Measurements from ENCODE around the gene SEC23IP. TPM values are rescaled to one million over a fixed set of nuclear protein-coding genes. Genes with fewer than 3 reads are reported as not detected.
A peak's percentile ranks its signal among the peaks of the same experiment; 100 is the strongest.
"Not testable (repeated sequence)": the region's sequence is repeated elsewhere in the genome, so short reads cannot be mapped to it uniquely, and the experiment has no call there.

SEC23IP gene
- total RNA-seq, result 22.4 TPM

DNA sequence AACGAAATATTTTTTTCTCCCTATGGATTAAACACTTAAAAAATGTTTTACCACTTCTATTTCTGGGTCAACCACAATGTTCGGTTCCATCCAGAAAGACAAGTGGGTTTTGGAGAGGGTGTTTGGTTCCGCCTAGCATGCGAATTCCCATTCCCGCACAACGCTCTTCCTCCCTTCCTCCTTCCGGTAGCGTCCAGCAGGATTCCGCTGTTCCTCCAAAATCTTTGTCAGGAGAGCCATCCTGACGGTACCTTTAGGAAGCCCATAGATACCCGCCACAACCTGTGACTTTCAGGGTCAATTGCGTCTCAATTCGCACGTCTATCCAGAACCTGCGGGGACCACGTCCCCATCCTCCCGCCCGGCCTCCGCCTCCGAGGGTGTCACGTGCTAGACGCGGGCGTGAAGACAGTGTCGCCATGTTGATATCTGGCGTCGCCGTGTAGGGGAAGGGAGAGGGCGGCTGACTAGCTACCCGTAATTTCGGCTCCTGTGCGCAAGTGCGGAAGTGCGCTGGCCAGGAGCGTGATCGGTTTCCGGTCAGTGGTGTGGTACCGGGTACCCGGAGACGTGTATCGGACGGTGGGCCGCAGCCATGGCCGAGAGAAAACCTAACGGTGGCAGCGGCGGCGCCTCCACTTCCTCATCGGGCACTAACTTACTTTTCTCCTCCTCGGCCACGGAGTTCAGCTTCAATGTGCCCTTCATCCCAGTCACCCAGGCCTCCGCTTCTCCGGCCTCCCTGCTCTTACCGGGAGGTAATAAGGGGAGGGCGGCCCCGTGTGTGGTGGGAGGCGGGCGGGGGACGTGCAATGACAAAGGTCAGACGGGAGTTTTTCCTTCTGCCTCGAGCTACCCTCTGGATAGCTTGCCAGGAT, at the start of gene SEC23IP:
SEC23IP (plus strand) TSS at position 543 of the 878 bp plus-strand sequence; CDS start at position 596, 53 bp downstream.
- peak; percentile 70 to 92 (median 91) for DNase-seq (ENCODE audit: low read depth in 2 of 3, low spot score in 2 of 3)

DNA sequence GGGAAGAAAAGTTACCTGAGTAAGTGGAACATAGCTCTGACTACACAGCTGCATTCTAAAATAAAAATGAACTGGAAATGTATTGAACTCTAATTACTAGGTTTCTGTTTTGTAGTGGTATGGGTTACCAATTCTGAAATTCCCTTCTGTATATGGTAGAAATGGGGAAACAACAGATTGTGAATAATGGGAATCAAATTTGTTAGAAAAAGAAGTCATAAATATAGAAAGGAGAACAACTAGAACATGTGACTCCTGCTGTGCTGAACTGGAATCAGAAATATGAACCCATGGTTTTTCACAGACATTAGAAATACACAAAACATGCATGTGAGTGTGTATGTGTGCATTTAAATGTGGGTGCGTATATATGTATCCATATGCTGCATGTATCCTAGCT, 46.9 kb upstream of the SEC23IP start:
- no peak for DNase-seq (ENCODE audit: low read depth in 2 of 3, low spot score in 2 of 3)

DNA sequence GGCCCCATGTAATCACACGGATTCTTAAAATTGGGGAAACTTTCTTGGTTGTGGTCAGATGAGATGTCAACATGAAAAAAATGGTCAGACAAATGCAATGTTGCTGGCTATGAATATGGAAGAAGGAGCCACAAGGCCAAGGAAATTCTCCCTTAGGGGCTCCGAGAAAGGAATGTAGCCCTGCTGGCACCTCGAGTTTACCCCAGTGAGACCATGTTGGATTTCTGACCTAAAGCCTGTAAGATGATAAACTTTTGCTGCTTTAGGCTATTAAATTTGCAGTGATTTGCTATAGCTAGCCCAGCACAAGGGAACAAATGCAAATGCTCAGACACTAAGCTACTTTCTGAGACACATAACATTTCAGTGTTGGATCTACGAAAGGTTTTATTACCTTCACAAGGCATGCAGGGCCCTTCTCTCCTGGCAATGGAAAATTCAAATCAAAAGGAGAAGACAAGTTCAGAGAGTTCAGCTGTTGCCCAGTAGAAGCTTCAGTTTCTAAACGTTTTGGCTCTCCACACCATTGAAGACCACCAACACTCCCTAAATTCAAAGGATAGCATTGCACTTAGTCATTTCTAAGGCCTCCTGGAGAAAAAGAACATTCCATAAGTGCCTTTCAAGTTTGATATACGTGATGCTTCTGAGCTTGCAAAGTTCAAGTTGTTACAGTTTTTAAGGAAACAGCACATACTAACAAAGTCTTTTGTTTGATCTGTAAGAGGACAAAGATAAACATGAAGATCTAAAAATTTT, 43.3 kb upstream of the SEC23IP start:
- no peak for DNase-seq (ENCODE audit: low read depth in 2 of 3, low spot score in 2 of 3)

DNA sequence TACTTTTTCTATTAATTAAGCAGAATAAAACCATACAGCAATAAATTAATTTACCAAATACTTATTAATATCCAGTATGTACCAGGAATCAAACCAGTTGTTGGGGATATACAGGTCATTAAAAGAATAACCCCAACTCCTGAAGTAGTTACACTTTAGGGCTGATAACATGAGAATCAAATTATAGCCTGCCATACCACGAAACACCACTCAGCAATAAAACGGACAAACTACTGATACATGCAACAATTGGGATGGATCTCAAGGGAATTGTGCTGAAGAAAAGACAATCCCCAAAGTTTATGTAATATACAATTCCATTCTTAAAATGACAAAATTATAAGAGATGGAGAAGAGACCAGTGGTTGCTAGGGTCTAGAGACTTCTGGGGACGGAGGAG, 42.6 kb upstream of the SEC23IP start:
- DNase-seq (ENCODE audit: low read depth in 2 of 3, low spot score in 2 of 3), result no peak

DNA sequence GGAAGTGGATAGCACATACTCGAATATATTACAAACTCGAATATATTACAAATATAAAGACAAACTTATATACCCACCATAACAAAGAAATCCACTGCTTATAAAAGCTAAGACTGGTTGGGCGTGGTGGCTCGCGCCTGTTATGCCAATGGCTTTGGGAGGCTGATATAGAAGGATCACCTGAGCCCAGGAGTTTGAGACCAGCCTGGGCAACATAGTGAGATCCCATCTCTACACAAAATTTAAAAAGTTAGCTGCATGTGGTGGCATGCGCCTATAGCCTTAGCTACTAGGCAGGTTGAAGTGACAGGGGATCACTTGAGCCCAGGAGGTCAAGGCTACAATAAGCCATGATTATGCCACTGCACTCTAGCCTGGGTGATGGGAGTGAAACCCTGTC, 40.3 kb upstream of the SEC23IP start:
- no peak for DNase-seq (ENCODE audit: low read depth in 2 of 3, low spot score in 2 of 3)

DNA sequence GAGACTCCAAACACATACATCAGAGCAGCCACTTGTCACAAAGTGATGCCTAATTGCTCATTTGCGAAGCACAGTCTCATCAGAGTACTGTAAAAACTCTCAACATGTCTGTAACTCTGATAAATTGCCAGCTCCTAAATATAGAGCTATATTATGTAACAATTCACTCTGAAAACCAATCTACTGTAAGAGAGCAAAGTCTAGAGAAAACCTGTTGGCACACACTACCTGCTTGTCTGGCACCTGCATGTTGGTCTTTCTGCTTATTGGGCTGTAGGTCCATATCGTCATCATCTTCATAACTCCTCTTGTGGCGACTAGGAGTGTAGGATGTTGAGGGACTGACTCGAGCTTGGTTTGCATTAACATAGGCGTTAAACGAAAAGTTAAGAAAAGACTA, 39.7 kb upstream of the SEC23IP start:
- DNase-seq (ENCODE audit: low read depth in 2 of 3, low spot score in 2 of 3), result no peak

DNA sequence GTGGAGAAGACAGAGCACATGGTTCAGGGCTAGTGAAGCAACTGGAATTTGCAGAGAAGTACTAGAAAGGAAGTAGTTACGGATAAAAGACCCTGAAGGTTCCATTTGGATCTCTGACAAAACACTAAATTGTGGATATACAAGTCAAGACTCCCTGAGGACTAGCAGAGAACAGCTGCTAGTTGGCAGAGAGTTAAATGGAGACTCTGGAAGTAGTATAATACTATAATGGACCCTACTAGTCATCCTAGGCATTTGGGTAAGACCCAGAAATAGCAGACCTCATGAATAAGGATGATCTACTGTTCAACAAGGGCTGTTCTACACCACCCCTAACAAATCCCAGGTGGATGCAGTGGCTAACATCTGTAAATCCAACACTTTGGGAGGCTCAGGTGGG, 39.0 kb upstream of the SEC23IP start:
- no peak for DNase-seq (ENCODE audit: low read depth in 2 of 3, low spot score in 2 of 3)

DNA sequence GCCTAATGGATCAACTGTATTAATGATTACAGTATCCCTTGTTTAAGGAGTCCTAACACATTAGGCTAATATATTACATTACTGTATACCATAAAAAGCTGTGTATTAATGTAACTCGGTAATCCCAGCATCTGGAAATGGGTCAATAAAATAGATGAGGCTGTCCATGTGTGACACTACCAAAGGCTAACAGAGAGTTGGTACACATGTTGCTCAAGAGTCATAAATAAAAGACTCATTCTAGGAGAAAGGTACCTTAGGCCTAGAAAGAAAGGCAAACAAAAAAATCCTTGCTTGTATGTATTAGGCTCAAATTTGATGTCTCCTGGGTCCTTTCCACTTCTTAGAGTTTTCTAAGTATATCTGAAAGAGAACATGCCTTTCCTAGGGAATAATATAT, 34.5 kb upstream of the SEC23IP start:
- DNase-seq (ENCODE audit: low read depth in 2 of 3, low spot score in 2 of 3), result no peak

DNA sequence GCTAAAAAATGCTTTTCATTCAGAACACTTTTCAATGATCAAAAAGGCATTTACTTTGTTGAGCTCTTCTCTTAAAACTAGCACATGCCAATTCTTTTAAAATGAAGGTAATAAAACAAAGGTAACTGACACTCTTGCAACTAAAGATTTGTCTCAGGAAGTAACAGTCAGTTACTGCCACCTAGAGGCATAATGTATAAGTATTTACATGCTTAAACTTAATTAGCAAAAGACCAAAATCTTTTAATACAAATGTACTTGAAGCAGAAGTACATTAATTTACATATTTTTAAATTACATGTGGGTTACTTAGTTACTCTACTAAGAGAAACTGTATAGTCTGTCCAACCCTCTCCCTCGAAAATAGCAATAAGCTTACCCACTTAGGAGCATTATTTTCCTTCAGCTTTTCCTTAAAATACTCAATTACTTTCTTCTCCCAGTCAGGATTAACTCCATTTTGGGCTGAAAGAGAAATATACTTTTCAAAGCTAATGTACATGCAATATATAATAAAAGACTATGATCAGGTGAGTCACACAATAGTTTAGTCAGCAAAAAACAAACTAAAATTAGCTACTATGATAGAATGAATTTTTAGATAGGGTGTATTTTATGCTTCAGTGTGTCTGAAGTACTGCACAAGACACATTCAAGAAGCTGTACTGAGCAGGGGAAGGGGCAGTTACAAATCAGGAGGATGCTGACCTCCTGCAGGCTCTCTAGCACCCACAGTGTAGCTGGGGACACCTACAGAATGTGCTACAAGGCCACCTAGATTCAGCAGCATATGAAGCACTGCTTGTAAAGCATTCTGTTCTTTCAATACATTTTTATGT, 32.9 kb upstream of the SEC23IP start:
- DNase-seq (ENCODE audit: low read depth in 2 of 3, low spot score in 2 of 3), result peak in 2 of 3 donors; percentile 55 to 82

DNA sequence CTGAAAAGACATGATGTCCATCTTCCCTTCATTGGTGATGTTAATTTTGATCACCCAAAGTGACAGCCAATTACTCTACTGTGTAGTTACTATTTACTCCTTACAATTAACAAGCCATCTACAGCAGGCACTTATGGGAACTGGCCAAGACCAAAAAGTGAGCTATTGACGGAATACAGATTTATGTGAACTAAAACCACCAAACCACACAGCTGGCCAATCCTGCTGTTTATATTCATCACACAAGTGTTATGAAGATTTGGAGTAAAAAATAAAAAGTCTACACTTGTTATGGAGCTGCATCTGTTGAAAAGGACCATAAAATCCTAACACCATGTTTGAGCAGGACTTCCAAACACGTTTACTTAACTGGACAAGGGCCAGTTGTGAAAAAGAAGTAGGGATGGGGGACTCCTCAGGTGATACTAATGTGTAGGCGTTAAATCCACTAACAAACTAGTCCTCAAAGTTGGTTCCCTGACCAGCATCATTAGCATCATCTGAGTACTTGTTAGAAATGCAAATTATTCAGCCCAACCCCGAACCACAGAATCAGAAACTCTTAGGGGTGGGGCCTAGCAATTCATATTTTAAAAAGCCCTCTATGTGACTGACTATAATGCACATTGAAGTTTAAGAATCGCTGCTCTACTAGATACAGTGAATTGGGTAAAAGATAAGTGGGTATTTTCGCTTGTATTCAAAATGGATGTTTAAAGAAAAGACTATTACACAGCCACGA, 31.5 kb upstream of the SEC23IP start:
- DNase-seq (ENCODE audit: low read depth in 2 of 3, low spot score in 2 of 3), result no peak

DNA sequence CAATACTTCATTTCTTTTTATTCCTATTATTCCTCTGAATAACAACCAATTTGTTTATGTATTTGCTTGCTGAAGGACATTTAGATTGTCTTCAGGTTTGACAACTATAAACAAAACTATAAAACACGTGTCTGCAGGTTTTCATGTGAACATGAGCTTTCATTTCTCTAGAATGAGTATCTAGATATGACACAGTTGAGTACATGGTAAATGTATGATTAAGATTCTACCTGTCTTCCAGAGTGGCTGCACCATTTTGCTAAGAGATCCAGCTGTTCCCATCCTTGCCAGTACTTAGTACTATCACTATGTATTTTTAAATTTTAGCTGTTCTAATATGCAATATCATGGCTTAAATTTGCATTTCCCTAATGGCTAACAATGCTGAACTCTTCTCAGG, 30.0 kb upstream of the SEC23IP start:
- no peak for DNase-seq (ENCODE audit: low read depth in 2 of 3, low spot score in 2 of 3)

DNA sequence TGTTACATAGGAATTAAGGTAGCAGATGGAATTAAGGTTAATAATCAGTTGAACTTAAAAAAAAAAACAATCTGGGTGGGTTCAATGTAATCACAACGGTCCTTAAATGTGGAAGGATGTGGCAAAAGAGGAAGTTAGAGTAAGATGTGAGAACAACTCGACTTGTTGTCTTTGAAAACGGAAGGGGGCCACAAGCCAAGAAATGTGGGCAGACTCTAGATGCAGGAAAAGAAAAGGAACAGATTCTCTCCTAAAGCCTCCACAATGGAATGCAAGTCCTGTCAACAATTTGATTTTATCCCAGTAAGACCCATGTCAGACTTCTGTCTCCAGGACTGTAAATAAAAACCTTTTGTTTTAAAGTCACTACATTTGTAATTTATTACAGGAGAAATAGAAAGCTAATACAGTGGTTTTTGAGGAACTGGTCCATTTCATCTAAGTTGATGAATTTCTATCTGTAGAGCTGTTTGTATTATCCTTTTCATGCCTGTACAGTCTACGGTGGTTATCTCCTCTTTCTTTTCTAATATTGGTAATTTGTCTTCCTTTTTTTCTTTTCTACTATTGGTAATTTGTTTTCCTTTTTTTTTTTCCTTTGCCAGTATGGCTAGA, 28.5 kb upstream of the SEC23IP start:
- DNase-seq (ENCODE audit: low read depth in 2 of 3, low spot score in 2 of 3), result peak in 1 of 3 donors; percentile 16

DNA sequence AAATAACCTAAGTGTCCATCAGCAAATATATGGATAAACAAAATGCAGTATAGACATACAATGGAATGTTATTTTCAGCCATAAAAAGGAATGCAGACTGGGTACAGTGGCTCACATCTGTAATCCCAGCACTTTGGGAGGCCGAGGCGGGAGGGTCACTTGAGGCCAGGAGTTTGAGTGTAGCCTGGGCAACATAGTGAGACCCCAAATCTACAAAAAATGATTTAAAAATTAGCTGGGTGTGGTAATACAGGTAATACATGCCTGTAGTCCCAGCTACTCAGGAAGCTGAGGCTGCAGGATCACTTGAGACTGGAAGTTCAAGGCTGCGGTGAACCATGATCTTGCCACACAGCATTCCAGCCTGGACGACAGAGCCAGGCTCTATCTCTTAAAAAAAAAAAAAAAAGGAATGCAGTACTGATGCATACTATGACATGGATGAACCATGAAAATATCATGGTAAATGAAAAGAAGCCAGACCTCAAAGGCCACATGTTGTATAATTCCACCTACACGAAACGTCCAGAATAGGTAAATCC, 26.8 kb upstream of the SEC23IP start:
- no peak for DNase-seq (ENCODE audit: low read depth in 2 of 3, low spot score in 2 of 3)

DNA sequence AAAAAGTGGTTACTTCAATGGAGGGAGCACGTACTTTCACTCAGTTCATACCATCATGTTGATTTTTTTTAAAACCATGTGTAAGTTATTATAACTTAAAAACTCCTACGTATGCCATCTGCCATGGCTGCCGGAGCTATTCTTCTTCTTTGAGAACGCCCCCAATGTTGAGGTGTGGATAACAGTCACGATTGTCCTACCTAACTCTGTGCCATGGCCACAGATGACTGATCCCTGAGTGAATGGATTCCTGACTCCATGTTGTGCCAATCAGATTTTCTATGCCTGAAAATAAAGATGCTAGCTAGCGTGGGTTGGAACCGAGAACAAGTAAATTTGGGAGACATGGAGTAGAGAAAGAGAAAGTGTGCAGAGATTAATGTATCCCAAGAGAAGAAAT, 25.2 kb upstream of the SEC23IP start:
- DNase-seq (ENCODE audit: low read depth in 2 of 3, low spot score in 2 of 3), result no peak

DNA sequence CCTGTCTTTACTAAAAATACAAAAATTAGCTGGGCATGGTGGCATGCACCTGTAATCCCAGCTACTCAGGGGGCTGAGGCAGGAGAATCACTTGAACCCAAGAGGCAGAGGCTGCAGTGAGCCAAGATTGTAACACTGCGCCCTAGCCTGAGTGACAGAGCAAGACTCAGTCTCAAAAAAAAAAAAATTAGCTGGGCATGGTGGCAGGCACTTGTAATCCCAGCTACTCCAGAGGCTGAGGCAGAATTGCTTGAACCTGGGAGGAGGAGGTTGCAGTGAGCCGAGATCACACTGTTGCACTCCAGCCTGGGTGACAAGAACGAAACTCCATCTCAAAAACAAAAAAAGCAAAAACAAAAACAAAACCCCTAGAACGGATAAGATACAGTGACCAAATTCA, 23.1 kb upstream of the SEC23IP start:
- not testable (repeated sequence) for DNase-seq (ENCODE audit: low read depth in 2 of 3, low spot score in 2 of 3)

DNA sequence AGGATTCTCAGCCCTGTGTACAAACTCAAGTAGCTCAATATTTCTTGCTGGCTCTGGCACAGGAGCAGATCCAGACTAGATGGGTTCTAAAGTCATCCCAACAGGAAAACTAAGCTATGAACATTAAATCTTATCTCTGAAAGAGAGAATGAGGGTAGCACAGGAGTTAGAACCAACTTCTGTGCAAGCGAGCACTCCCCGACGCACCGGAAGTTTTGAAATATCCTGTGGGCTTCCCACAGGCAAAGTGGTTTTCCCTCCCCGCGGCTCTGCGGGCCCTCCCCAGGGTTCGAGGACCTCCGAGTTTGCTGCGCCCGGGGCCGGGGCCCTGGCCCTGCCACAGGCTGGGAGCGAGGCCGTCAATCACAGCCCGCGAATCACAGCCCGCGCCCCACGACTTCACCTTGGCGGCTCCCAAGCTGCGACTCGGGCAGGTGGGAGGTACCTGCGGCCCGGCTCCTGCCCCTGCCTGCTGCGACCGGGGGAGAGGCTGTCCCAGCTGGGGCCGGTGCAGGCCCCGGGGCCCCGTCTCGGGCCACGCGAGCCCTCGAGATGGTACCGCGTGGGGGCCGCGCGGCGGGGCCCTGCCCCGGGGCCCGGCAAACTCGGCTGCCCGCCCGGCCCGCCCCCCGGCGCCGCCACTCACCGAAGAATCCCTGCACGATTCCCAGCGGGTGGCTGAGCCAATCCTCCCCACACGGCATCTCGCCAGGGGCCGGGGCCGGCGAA, 20.5 kb upstream of the SEC23IP start:
- DNase-seq (ENCODE audit: low read depth in 2 of 3, low spot score in 2 of 3), result peak in 2 of 3 donors; percentile 18 to 43

DNA sequence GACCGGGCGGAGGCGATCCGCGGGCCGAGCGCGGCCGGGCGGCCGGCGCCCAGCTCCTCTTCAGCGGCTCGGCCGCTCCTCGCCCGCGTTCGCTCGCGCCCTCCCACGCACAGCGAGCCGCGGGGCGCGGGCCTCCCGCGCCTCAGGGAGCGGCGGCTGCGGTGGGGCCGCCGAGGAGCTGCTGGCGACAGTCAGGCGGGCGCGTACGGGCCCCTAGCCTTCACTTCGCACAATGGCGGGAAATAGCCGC, 20.0 kb upstream of the SEC23IP start, which contains the start of gene MCMBP:
MCMBP (minus strand) TSS at position 234 of the 250 bp plus-strand sequence. CDS start 259 bp downstream, outside the sequence.
- no peak for DNase-seq (ENCODE audit: low read depth in 2 of 3, low spot score in 2 of 3)

DNA sequence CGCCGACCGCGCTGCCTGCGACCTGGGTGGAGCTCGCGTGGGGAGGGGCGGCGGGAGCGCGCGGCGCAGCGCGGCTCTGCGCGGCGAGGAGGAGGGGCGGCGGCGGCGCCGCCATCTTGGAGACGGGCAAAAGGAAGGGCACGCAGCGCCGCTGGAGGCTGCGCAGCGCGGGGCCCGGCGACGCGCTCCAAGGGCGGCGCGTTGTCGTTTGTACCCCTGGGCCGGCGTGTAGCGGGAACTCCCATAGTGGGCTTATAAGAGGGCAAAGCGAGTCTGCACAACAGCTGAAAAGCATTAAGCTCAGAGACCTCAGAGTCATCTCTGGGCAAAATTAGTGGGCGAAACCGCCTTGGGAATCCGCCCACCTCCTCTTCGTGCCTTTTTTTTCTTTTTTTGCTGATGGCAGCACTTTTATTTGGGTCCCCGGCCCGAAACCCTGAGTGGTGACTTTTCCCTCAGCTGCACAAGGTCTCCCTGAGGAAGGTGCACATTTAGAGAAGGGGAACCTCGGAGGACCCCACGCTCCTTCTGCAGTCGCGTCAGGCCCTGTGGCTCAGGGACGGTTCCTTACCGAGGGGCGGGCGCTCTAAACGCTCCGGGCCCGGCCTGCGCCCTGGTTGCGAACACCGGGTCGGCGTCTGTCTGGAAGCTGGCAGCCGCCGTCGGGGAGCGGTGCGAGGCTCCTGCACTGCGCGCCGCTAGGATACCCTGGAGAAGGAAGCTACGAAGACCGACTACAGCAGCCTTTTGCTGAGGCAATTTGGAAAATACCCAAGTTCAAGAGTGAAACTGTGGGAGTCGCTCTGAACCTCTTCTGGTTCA, 19.5 kb upstream of the SEC23IP start:
- peak; percentile 88 to 90 (median 90) for DNase-seq (ENCODE audit: low read depth in 2 of 3, low spot score in 2 of 3)
